GM12878 (cell line): ENCODE data around the gene ZNF227. TPM values are rescaled to one million over a fixed set of nuclear protein-coding genes. Genes with fewer than 3 reads are reported as not detected.
A peak's percentile ranks its signal among the peaks of the same experiment; 100 is the strongest.

Experiments
- ASH2L ChIP-seq: fragments of 300-600, 200-600 bp; sonication (generic); IDR thresholded peaks from 2 replicates; pipeline ENCODE4 v1.6.1; 2017; ENCODE audit warnings: low read depth, mild to moderate bottlenecking, borderline replicate concordance
- ATF2 ChIP-seq: IDR thresholded peaks from 2 replicates; pipeline ENCODE4 v1.6.1; 2012; ENCODE audit warnings: low read length, inconsistent platforms
- ATF7 ChIP-seq: fragments of 450-650 bp; IDR thresholded peaks from 2 replicates; pipeline ENCODE4 v1.6.1; 2016; ENCODE audit warnings: low read depth, mild to moderate bottlenecking
- BMI1 ChIP-seq: fragments of 450-650 bp; IDR thresholded peaks from 2 replicates; pipeline ENCODE4 v1.6.1; 2016; ENCODE audit warnings: mild to moderate bottlenecking, moderate library complexity, borderline replicate concordance
- EED ChIP-seq: sonication (generic); IDR thresholded peaks from 2 replicates; pipeline ENCODE4 v1.6.1; 2016; ENCODE audit warnings: antibody characterized with exemption, low read depth
- EP300 ChIP-seq, 2 experiments: fragments of 150-350 bp in 1 of 2; IDR thresholded peaks; 2 replicates each; pipeline ENCODE4 v1.6.1; 2011 to 2012; ENCODE audit warnings: low read depth in 2 of 2, low read length in 2 of 2, borderline replicate concordance in 1 of 2, improper control_type of control experiment in 1 of 2, inconsistent platforms in 1 of 2; ENCODE audit not compliant: control insufficient read depth in 1 of 2
- ESRRA ChIP-seq: IDR thresholded peaks from 2 replicates; pipeline ENCODE4 v1.6.1; 2012; ENCODE audit warnings: mild to moderate bottlenecking, low read length, improper control_type of control experiment
- GATAD2B ChIP-seq: fragments of 450-650 bp; conservative IDR thresholded peaks from 2 replicates; pipeline ENCODE4 v1.6.1; 2017; ENCODE audit warnings: low read depth, mild to moderate bottlenecking, moderate library complexity
- IKZF1 ChIP-seq: fragments of 450-650 bp; conservative IDR thresholded peaks from 2 replicates; pipeline ENCODE4 v1.6.1; 2017; ENCODE audit warnings: antibody characterized with exemption, mild to moderate bottlenecking
- IKZF2 ChIP-seq, 2 experiments: fragments of 450-650 bp; IDR thresholded peaks; 2 replicates each; pipeline ENCODE4 v1.6.1; 2017; ENCODE audit warnings: mild to moderate bottlenecking in 2 of 2, moderate library complexity in 2 of 2
- IRF4 ChIP-seq: IDR thresholded peaks from 2 replicates; pipeline ENCODE4 v1.6.1; 2011; ENCODE audit warnings: low read depth, low read length
- IRF5 ChIP-seq: fragments of 450-650 bp; IDR thresholded peaks from 2 replicates; pipeline ENCODE4 v1.6.1; 2017; ENCODE audit warnings: borderline replicate concordance
- JUND ChIP-seq: IDR thresholded peaks from 2 replicates; pipeline ENCODE4 v1.6.1; 2012; ENCODE audit warnings: low read depth, mild to moderate bottlenecking, low read length, improper control_type of control experiment, moderate library complexity
- LARP7 ChIP-seq: fragments of 450-650 bp; IDR thresholded peaks from 2 replicates; pipeline ENCODE4 v1.6.1; 2017; ENCODE audit warnings: mild to moderate bottlenecking
- MTA3 ChIP-seq: IDR thresholded peaks from 2 replicates; pipeline ENCODE4 v1.6.1; 2012; ENCODE audit warnings: low read length, inconsistent platforms, borderline replicate concordance
- NBN ChIP-seq: fragments of 450-650 bp; IDR thresholded peaks from 2 replicates; pipeline ENCODE4 v1.6.1; 2016
- NFIC ChIP-seq: IDR thresholded peaks from 2 replicates; pipeline ENCODE4 v1.6.1; 2012; ENCODE audit warnings: low read depth, mild to moderate bottlenecking, inconsistent platforms, low read length, moderate library complexity
- NFYA ChIP-seq: IDR thresholded peaks from 2 replicates; pipeline ENCODE4 v1.6.1; 2011; ENCODE audit warnings: low read depth, mild to moderate bottlenecking, low read length, improper control_type of control experiment, borderline replicate concordance
- PAX5 ChIP-seq: IDR thresholded peaks from 2 replicates; pipeline ENCODE4 v1.6.1; 2011; ENCODE audit warnings: low read depth, low read length, borderline replicate concordance
- PML ChIP-seq: IDR thresholded peaks from 2 replicates; pipeline ENCODE4 v1.6.1; 2012; ENCODE audit warnings: low read length, inconsistent platforms
- SIN3A ChIP-seq: IDR thresholded peaks from 2 replicates; pipeline ENCODE4 v1.6.1; 2012; ENCODE audit warnings: low read depth, low read length, improper control_type of control experiment
- SREBF1 ChIP-seq: IDR thresholded peaks from 2 replicates; pipeline ENCODE4 v1.6.1; 2012; ENCODE audit warnings: mild to moderate bottlenecking, low read length
- STAT1 ChIP-seq: fragments of 450-650 bp; conservative IDR thresholded peaks from 2 replicates; pipeline ENCODE4 v1.6.1; 2014; ENCODE audit warnings: antibody characterized with exemption, mild to moderate bottlenecking
- STAT3 ChIP-seq: IDR thresholded peaks from 2 replicates; pipeline ENCODE4 v1.6.1; 2011; ENCODE audit warnings: low read depth, low read length, improper control_type of control experiment
- TCF12 ChIP-seq: IDR thresholded peaks from 2 replicates; pipeline ENCODE4 v1.6.1; 2011; ENCODE audit warnings: low read depth, mild to moderate bottlenecking, low read length
- TCF3 ChIP-seq: IDR thresholded peaks from 2 replicates; pipeline ENCODE4 v1.6.1; 2012; ENCODE audit warnings: low read depth, mild to moderate bottlenecking, low read length, borderline replicate concordance; ENCODE audit not compliant: insufficient read depth
- WRNIP1 ChIP-seq: IDR thresholded peaks from 2 replicates; pipeline ENCODE4 v1.6.1; 2011; ENCODE audit warnings: low read depth, low read length, improper control_type of control experiment, borderline replicate concordance
- ZBED1 ChIP-seq: IDR thresholded peaks from 2 replicates; pipeline ENCODE4 v1.6.1; 2016; ENCODE audit warnings: borderline replicate concordance
- ZNF207 ChIP-seq: fragments of 450-650 bp; IDR thresholded peaks from 2 replicates; pipeline ENCODE4 v1.6.1; 2014; ENCODE audit warnings: antibody characterized with exemption, mild to moderate bottlenecking, borderline replicate concordance
- ZNF384 ChIP-seq: IDR thresholded peaks from 2 replicates; pipeline ENCODE4 v1.6.1; 2012; ENCODE audit warnings: low read depth, mild to moderate bottlenecking, low read length, improper control_type of control experiment, borderline replicate concordance
- ZNF622 ChIP-seq: fragments of 450-650 bp; IDR thresholded peaks from 2 replicates; pipeline ENCODE4 v1.6.1; 2017; ENCODE audit warnings: mild to moderate bottlenecking, inconsistent platforms
- ZZZ3 ChIP-seq: IDR thresholded peaks from 2 replicates; pipeline ENCODE4 v1.6.1; 2011; ENCODE audit warnings: low read depth; ENCODE audit not compliant: control insufficient read depth, insufficient read length
- polyA plus RNA-seq, 11 experiments: library from polyadenylated mRNA; depleted of rRNA in 4 of 11; unstranded in 6 of 11; stranded (reverse) in 5 of 11; fragments of >200 nt; fragmentation: Nextera tagmentation in 4 of 11; fragmentation: Illumina TruSeq in 1 of 11; extraction: Ambion mirVana in 4 of 11; extraction: Trizol in 1 of 11; gene quantifications; 1 replicate in 1 of 11; 2 replicates in 10 of 11; pipeline versions ENCODE4 v1.2.1 to v1.2.3, GENCODE V29; 2011 to 2016; ENCODE audit warnings: inconsistent platforms in 2 of 11, missing spikeins in 2 of 11, low read depth in 1 of 11
- total RNA-seq, 4 experiments: library from RNA; depleted of rRNA in 3 of 4; stranded (reverse); fragments of >200 nt in 3 of 4; fragmentation: Illumina TruSeq in 1 of 4; extraction: Trizol in 1 of 4; gene quantifications; 2 replicates each; pipeline versions ENCODE4 v1.2.1 to v1.2.3, GENCODE V29; 2013 to 2021

Gene ZNF227
- total and polyA plus RNA-seq, 10 of the 15 experiments (the other 5 are each of a cell fraction or from before 2014, with no cell fraction given) = 4.3 to 22.9 (median 13.0) TPM

DNA sequence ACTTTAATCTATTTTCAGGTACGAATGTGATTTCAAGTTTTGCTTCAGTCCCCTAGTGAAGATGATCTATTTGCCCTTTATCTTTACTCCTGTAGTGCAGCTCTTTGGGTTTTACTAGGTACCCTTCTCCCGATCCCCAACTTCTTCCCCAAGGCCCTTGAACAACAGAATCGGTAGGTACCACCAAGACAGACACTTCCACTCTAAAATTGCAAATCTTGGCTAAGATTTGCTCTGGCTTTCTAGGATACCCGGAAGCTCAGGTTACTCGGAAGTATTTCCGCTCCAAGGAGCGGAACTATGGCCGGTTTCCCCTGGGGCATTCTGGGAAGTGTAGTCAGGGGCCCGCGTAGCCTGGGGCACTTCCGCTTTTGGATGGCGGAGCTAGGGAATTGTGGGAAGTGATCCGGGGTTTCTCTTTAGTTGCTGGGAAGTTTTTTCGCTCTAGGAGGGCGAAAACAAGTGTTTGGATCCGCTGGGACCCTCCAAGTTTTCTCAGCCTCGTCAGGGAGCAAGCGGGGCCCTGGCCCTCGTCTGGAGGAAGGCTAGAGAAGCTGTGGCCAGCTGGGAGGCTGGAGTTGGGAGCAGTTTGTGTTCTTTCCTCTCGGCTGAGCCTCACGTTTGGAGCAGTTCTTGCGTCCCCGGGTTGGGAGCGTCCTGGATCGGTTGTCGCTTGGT is 5.1 kb upstream of the ZNF227 start (continued):
- TF ChIP-seq BMI1 = no peak
- TF ChIP-seq JUND = no peak
- no peak for TF ChIP-seq STAT3
- TF ChIP-seq EP300 (IDR thresholded peaks at IDR 0.05; ENCODE audit: borderline replicate concordance in 1 of 2, control insufficient read depth in 1 of 2, low read depth in 2 of 2, low read length in 2 of 2) = no peak
- TF ChIP-seq SIN3A = peak; percentile 36; the same call in 1 of the 2 replicates
- TF ChIP-seq ESRRA = no peak
- TF ChIP-seq ATF7 = peak; percentile 45; the same call in 1 of the 2 replicates
- TF ChIP-seq EED = peak; percentile 82
- TF ChIP-seq ZNF207 = peak; percentile 80; the same call in 1 of the 2 replicates
- peak; percentile 37; the same call in 1 of the 2 replicates for TF ChIP-seq NFIC
- no peak for TF ChIP-seq WRNIP1
- no peak for TF ChIP-seq TCF12
- TF ChIP-seq PAX5 = peak; percentile 99
- no peak for TF ChIP-seq TCF3
- TF ChIP-seq NBN = peak; percentile 55; the same call in 1 of the 2 replicates
- TF ChIP-seq SREBF1 = peak; percentile 60; the same call in 1 of the 2 replicates
- TF ChIP-seq ZNF622 = no peak
- no peak for TF ChIP-seq ZBED1
- TF ChIP-seq IKZF1 = peak; percentile 99
- TF ChIP-seq MTA3 = no peak
- TF ChIP-seq LARP7 = 0 out of 2 replicates have a peak, but pooled peaks have one; percentile 2
- 0 out of 2 replicates have a peak, but pooled peaks have one; percentile 22 for TF ChIP-seq GATAD2B
- peak; percentile 82 to 86 for TF ChIP-seq IKZF2 (IDR thresholded peaks at IDR 0.05)
- TF ChIP-seq ZNF384 = no peak
- no peak for TF ChIP-seq ZZZ3
- no peak for TF ChIP-seq ASH2L
- no peak for TF ChIP-seq ATF2
- 0 out of 2 replicates have a peak, but pooled peaks have one; percentile 25 for TF ChIP-seq STAT1
- TF ChIP-seq PML = peak; percentile 69; the same call in 1 of the 2 replicates
- TF ChIP-seq IRF5 = no peak
- no peak for TF ChIP-seq NFYA
- TF ChIP-seq IRF4 = no peak
